GM20431 (cell line): Measurements from ENCODE around the gene TIMP1.
"Not testable (repeated sequence)": the region's sequence is repeated elsewhere in the genome, so short reads cannot be mapped to it uniquely, and the experiment has no call there.

Experiments
- in situ Hi-C: fragments of 300-500 bp; cut with MseI, MboI; formaldehyde crosslinking; loops from one replicate; pipeline ENCODE4 v1.15.0; 2020; ENCODE audit warnings: low sequenced_read_pairs; ENCODE audit not compliant: unreplicated experiment

The TIMP1 gene

GRCh38 chrX:47595716-47596251, 13.5 kb downstream of the TIMP1 start:
- in situ Hi-C loops: no loop called here

GRCh38 chrX:47596256-47596655, 14.0 kb downstream of the TIMP1 start:
- in situ Hi-C loops: no loop called here

GRCh38 chrX:47597222-47597621, 15.0 kb downstream of the TIMP1 start:
- in situ Hi-C loops: no loop called here

DNA sequence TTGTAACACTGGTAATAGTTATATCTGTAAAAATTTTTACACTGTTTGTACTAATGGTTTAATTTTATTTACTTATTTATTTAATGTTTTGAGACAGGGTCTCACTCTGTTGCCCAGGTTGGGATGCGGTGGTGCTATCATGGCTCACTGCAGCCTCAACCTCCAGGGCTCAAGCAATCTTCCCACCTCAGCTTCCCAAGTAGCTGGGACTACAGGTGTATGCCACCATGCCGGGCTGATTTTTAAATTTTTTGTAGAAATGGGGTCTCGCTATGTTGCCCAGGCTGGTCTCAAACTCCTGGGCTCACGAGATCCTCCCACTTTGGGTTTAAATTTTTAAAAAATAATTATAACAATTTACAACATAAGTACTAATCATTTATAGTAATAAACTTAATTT, 20.9 kb downstream of the TIMP1 start:
- in situ Hi-C loops: not testable (repeated sequence)

- in situ Hi-C loops: no loop called here
Observed at GRCh38 chrX:47605024-47605423, 22.8 kb downstream of the TIMP1 start.

DNA sequence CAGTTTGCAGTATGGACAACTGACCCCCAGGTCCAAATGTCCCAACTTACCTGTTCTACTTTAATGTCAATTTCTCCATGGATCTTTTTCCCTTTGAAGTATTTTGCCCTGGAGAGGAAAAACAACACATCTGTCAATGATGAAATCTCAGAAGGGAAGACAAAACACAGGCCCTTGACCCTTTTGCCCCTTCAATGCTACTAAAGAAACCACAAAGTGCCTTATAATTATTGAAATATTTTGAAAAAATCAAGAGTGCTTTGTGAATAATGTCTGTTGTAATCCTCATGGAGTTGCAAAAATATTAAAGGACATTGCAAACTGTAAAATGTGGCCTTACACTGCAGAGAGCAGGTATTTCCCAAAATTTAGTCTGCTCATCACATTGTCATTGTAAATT, 24.9 kb downstream of the TIMP1 start:
- in situ Hi-C loops: no loop called here

- in situ Hi-C loops: no loop called here
Observed at GRCh38 chrX:47608130-47608810, 26.0 kb downstream of the TIMP1 start.

DNA sequence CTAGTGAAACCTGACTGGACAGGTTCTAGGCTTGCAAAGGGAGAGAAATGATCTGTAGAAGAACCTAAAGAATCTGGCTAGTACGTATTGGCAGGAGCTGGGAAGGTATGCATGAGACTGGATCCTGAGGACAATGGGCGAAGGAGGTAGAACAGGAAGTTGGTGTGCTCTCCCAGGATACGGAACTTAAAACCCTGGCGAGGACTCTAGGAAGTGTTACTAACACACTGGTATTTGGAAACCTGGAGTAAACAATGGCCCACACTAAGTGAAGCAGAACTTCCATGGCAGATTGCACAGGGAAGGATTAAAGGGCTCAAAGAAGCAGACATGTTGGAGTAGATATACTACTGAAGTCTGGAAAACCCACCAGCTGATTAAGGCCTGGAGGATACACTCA, 28.3 kb downstream of the TIMP1 start:
- in situ Hi-C loops: no loop called here

- in situ Hi-C loops: no loop called here
Observed at GRCh38 chrX:47611489-47611888, 29.3 kb downstream of the TIMP1 start.

GRCh38 chrX:47611926-47612325, 29.7 kb downstream of the TIMP1 start:
- in situ Hi-C loops: no loop called here

DNA sequence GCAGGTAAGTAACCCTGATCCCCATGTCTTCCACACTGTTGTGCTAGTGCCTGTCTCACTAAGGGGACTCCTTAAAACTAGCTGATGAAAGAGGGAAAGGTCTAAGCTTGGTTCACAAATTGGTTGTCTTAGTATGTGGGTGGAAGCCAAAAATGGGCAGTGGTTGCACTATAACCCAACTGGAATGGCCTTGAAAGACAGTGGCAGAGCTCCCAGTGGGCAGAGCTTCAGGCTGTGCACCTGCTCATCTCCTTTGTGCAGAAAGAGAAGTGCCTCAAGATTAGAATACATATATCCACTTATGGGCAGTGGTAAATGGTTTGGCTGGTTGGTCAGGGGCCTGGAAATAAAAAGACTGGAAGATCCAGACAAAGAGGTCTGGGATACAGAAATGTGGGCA, 30.2 kb downstream of the TIMP1 start:
- in situ Hi-C loops: no loop called here

DNA sequence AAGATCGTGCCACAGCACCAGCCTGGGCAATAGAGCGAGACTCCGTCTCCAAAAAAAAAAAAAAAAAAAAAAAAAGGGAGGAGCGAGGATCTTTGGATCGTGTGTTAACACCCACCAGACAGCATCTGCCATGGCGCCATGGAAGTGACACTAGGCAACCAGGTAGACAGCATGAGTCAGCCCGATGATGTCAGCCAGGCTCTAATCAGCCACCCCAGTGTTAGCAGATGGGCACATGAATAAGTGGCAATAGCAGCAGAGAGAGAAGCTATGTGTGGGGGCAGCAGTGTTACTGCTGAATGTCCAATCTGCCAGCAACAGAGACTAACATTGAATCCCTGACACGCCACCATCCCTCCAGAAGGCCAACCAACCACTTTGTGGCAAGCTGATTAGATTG, 30.8 kb downstream of the TIMP1 start:
- in situ Hi-C loops: no loop called here

DNA sequence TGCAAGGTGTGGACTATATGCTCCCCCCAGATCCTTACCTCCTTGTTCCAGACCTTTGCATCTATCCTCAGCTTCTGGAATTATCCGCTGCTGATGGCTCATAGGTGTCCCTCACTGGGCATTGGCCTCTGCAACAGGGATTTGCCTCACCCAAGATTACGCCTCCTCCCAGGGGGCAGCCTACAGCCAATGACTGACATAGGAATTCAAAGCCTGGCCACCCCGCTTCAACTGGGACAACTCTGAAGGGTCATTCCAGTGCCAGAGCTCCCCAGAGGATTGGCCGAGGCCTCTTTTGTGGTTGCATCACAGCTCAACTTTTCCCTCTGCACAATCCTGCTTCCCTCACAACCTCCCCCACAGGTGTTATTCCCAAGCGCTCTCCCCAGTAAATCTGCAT, 32.4 kb downstream of the TIMP1 start:
- in situ Hi-C loops: no loop called here

DNA sequence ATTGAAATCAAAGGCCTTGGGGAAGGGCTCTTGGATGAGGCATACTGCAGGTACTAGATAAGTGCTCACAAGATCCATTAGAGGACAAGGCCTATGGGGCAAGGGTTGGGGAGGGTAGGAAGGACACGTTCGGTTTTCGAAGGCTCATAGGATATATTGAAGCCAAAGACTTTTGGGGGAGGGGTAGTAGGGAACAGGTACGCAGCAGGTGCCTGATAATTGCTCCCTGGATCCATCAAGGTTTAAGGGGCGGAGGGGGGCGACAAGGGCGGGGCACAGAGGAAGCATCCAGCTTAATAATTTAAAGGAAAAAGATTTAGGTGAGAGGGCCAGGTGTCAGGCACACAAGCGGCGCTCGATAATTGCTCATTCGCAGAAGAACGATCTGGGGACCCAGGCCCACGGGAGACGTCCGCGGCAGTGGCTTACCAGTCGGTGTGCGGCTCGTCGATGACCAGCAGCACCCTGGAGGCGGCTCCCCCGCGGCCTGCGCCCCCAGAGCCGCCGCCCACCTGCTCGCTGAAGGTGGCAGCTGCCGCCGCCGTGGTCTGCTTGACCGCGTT, 36.8 kb downstream of the TIMP1 start:
- in situ Hi-C loops: no loop called here

DNA sequence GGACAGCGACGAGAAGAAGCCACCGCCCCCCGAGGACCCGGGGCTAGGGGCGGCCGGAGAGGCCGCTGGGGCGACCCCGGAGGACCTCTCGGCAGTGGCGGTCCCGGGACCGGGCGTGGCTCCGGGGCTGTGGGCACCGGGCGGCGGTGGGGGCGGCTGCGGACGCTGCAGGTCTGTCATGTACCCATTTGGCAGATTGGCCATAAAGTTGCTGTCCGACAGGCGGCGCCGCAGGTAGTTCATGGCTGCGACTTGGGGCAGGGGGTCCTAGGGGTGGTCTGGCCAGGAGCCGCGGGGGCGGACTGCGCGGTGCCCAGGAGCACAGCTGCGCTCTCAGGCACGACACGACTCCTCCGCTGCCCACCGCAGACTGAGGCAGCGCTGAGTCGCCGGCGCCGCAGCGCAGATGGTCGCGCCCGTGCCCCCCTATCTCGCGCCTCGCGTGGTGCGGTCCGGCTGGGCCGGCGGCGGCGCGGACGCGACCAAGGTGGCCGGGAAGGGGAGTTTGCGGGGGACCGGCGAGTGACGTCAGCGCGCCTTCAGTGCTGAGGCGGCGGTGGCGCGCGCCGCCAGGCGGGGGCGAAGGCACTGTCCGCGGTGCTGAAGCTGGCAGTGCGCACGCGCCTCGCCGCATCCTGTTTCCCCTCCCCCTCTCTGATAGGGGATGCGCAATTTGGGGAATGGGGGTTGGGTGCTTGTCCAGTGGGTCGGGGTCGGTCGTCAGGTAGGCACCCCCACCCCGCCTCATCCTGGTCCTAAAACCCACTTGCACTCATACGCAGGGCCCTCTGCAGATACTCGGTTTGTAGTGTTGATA, 37.5 kb downstream of the TIMP1 start, which contains the start of gene SYN1:
Gene SYN1 (minus strand): TSS at position 372 of the 817 bp plus-strand sequence. CDS start 129 bp downstream, at position 243.
- in situ Hi-C loops: no loop called here

DNA sequence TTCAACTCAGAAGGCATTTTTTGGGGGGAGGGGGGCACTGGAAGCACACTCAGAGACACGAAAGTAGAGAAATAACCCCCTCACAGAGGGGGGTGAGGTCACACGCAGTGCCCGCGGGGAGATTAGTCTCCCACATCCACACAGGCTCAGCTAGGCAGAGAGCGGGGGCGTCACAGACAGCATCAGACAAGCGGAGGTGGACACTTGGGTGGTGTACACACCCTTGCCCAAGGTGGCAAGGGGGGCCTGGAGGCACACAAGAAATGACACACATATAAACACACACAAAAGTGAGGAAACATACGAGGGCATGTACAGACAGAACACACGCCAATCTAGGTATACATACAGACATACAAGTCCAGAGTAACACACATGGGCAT, 38.1 kb downstream of the TIMP1 start:
- in situ Hi-C loops: no loop called here

DNA sequence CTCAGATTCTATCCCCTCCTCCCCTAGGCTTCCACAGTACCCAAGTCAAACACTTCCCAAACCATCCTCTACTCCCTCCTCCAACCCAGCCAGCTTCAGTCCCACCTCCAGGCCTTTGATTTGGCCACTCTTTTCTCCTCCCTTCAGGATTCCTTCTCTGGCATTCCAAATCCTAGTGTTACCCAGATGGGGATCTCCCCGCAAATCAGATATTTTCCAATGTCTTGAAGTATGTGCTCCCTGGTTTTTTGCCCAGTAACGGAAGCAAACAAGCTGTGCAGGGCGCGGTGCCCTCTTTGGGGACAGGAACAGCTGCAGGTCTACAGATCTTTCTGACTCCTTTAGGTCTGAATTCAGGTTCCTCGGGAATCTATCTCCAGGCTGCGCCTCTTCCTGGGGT, 39.6 kb downstream of the TIMP1 start:
- in situ Hi-C loops: no loop called here

- in situ Hi-C loops: no loop called here
Observed at GRCh38 chrX:47623540-47624027, 41.3 kb downstream of the TIMP1 start.

GRCh38 chrX:47625365-47625764, 43.1 kb downstream of the TIMP1 start:
- in situ Hi-C loops: no loop called here

GRCh38 chrX:47628982-47629381, 46.7 kb downstream of the TIMP1 start:
- in situ Hi-C loops: no loop called here
